Neural cell (in vitro differentiated cells): ENCODE results near the gene ARHGEF17. TPM values are rescaled to one million over a fixed set of nuclear protein-coding genes. Genes with fewer than 3 reads are reported as not detected.

Experiments
- H2AFZ ChIP-seq: fragments of 200-600, 300-800 bp; sonication (generic), shearing (Covaris generic); 2 replicates; pipeline ENCODE4 v1.6.0; 2014; ENCODE audit warnings: low read depth, mild to moderate bottlenecking, antibody characterized with exemption, low read length, moderate library complexity
- H3F3A ChIP-seq: fragments of 200-600 bp; shearing (Covaris generic); 2 replicates; pipeline ENCODE4 v1.6.1; 2016; ENCODE audit warnings: mild to moderate bottlenecking, moderate library complexity, mixed read lengths, antibody characterized with exemption, low read length; ENCODE audit not compliant: insufficient read depth, poor library complexity, severe bottlenecking
- H3K27ac ChIP-seq: fragments of 200-600, 300-800 bp; sonication (generic), shearing (Covaris generic); 2 replicates; pipeline ENCODE4 v1.5.1; 2014; ENCODE audit warnings: mild to moderate bottlenecking, low read length, moderate library complexity
- H3K27me3 ChIP-seq: fragments of 300-800, 200-600 bp; sonication (generic), shearing (Covaris generic); 2 replicates; pipeline ENCODE4 v1.6.0; 2014; ENCODE audit warnings: mild to moderate bottlenecking, low read depth, low read length, moderate library complexity; ENCODE audit not compliant: insufficient read depth
- H3K36me3 ChIP-seq: fragments of 300-800, 200-600 bp; sonication (generic), shearing (Covaris generic); 2 replicates; pipeline ENCODE4 v1.5.1; 2014; ENCODE audit warnings: mild to moderate bottlenecking, antibody characterized with exemption, low read length, moderate library complexity; ENCODE audit not compliant: insufficient read depth
- H3K4me2 ChIP-seq: fragments of 300-800, 200-600 bp; sonication (generic), shearing (Covaris generic); 2 replicates; pipeline ENCODE4 v1.6.0; 2014; ENCODE audit warnings: mild to moderate bottlenecking, low read length
- H3K4me3 ChIP-seq: fragments of 300-800, 200-600 bp; sonication (generic), shearing (Covaris generic); 2 replicates; pipeline ENCODE4 v1.5.1; 2014; ENCODE audit warnings: mild to moderate bottlenecking, low read length, moderate library complexity
- H3K79me2 ChIP-seq: fragments of 200-600 bp; shearing (Covaris generic); replicated peaks from 2 replicates; pipeline ENCODE4 v1.6.0; 2014; ENCODE audit warnings: mild to moderate bottlenecking, low read length, moderate library complexity; ENCODE audit not compliant: insufficient read depth
- H3K9ac ChIP-seq: fragments of 300-800, 200-600 bp; sonication (generic), shearing (Covaris generic); 2 replicates; pipeline ENCODE4 v1.6.1; 2016; ENCODE audit warnings: mild to moderate bottlenecking, low read length, mixed read lengths
- H3K9me2 ChIP-seq: fragments of 200-600 bp; shearing (Covaris generic); 2 replicates; pipeline ENCODE4 v1.6.1; 2016; ENCODE audit warnings: mild to moderate bottlenecking, low read length, mixed read lengths; ENCODE audit not compliant: insufficient read depth
- H3K9me3 ChIP-seq: fragments of 200-600, 300-800 bp; sonication (generic), shearing (Covaris generic); 2 replicates; pipeline ENCODE4 v1.6.1; 2016; ENCODE audit warnings: mild to moderate bottlenecking, mixed run types, low read length, moderate library complexity, mixed read lengths
- H4K20me1 ChIP-seq: fragments of 200-600 bp; shearing (Covaris generic); 2 replicates; pipeline ENCODE4 v1.6.1; 2016; ENCODE audit warnings: mild to moderate bottlenecking, mixed run types; ENCODE audit not compliant: insufficient read depth
- EP300 ChIP-seq: fragments of 450-650 bp; conservative IDR thresholded peaks from 2 replicates; pipeline ENCODE4 v1.6.1; 2014; ENCODE audit warnings: antibody characterized with exemption, mild to moderate bottlenecking, moderate library complexity; ENCODE audit not compliant: poor library complexity, severe bottlenecking
- EZH2 ChIP-seq: fragments of 200-600, 300-800 bp; shearing (Covaris generic), sonication (generic); IDR thresholded peaks from 2 replicates; pipeline ENCODE4 v1.6.1; 2014; ENCODE audit warnings: antibody characterized with exemption, low read length, borderline replicate concordance, mild to moderate bottlenecking; ENCODE audit not compliant: insufficient read depth, poor library complexity, severe bottlenecking
- MXI1 ChIP-seq: fragments of 450-650 bp; conservative IDR thresholded peaks from 2 replicates; pipeline ENCODE4 v1.6.1; 2014; ENCODE audit warnings: antibody characterized with exemption, mild to moderate bottlenecking; ENCODE audit not compliant: poor library complexity, severe bottlenecking
- POLR2AphosphoS5 ChIP-seq: IDR thresholded peaks from 2 replicates; pipeline ENCODE4 v1.6.1; 2012
- RAD21 ChIP-seq: fragments of 450-650 bp; conservative IDR thresholded peaks from 2 replicates; pipeline ENCODE4 v1.6.1; 2014; ENCODE audit warnings: antibody characterized with exemption, mild to moderate bottlenecking, moderate library complexity
- SMC3 ChIP-seq: fragments of 450-650 bp; conservative IDR thresholded peaks from 2 replicates; pipeline ENCODE4 v1.6.1; 2014; ENCODE audit warnings: antibody characterized with exemption, mild to moderate bottlenecking, moderate library complexity; ENCODE audit not compliant: poor library complexity
- TAF1 ChIP-seq: IDR thresholded peaks from 2 replicates; pipeline ENCODE4 v1.6.1; 2012; ENCODE audit warnings: low read depth
- polyA plus RNA-seq: library from polyadenylated mRNA; depleted of rRNA; stranded (reverse); fragments of >200 nt; gene quantifications from 2 replicates; pipeline ENCODE4 v1.2.3, GENCODE V29; 2014
- TF ChIP-seq, protein P1 (sequence below): fragments of 450-650 bp; IDR thresholded peaks from 2 replicates; pipeline ENCODE4 v1.5.1; 2014; ENCODE audit warnings: antibody characterized with exemption, mild to moderate bottlenecking, moderate library complexity; ENCODE audit not compliant: poor library complexity, severe bottlenecking
- TF ChIP-seq, protein P2 (sequence below): IDR thresholded peaks from 2 replicates; pipeline ENCODE4 v1.6.1; 2012; ENCODE audit warnings: borderline replicate concordance

ARHGEF17 gene
- polyA plus RNA-seq, 1 donor from 2014 or later = 7.9 TPM

DNA sequence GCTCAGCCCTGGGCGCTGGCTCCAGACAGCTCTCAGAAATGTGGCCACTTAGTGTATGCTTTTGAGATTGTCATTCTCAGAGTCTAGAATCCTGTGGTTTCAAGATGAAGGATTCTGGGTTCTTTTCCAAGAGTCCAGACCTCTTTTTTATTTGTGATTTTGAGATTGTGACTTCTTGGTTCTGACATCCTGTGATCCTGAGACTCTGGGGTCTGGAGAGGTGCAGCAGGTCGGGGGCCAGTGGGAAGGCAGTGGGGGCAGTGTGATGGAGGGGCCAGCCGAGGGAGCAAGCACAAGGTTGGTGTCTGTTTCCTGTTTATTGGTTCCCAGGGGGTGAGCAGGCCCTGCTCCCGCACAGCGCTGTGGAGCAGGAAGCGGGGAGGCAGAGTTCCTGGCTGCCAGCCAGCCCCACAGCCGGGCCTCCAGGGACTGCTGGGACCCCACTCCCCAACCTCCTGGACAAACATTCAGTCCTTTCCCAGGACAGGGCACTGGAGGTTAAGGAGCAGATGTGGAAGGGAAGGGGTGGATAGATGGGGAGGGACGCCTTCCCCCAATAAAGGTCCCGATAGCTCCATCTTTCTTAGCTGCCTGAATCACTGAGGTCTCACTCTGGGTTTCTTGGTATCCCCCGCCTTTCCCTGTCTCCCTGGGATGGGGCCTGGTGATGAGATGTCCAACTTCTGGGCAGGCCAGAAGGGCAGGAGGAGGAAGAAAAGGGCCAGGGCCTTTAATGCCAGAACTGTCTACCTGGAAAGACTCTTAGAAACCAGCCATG lies 13.7 kb downstream of the ARHGEF17 start:
- Histone ChIP-seq H3K4me2 (no peak overlapping the region), H3K36me3 (no peaks in the 10 kb centered on the region), H3K79me2 (peaks cover 20% of the 10 kb centered on the region), H4K20me1 (no peaks in the 10 kb centered on the region), H2AFZ (no peak overlapping the region), H3K9me3 (no peaks in the 10 kb centered on the region), H3K27me3 (no peaks in the 10 kb centered on the region), H3F3A (no peaks in the 10 kb centered on the region), H3K4me3 (no peak overlapping the region), H3K9ac (no peak overlapping the region), H3K9me2 (no peaks in the 10 kb centered on the region), H3K27ac (no peak overlapping the region)
- TF ChIP-seq, protein P1, sequence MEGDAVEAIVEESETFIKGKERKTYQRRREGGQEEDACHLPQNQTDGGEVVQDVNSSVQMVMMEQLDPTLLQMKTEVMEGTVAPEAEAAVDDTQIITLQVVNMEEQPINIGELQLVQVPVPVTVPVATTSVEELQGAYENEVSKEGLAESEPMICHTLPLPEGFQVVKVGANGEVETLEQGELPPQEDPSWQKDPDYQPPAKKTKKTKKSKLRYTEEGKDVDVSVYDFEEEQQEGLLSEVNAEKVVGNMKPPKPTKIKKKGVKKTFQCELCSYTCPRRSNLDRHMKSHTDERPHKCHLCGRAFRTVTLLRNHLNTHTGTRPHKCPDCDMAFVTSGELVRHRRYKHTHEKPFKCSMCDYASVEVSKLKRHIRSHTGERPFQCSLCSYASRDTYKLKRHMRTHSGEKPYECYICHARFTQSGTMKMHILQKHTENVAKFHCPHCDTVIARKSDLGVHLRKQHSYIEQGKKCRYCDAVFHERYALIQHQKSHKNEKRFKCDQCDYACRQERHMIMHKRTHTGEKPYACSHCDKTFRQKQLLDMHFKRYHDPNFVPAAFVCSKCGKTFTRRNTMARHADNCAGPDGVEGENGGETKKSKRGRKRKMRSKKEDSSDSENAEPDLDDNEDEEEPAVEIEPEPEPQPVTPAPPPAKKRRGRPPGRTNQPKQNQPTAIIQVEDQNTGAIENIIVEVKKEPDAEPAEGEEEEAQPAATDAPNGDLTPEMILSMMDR = no peak
- TF ChIP-seq MXI1 (no peak), POLR2AphosphoS5 (no peak), RAD21 (no peak), TAF1 (no peak), SMC3 (no peak), EP300 (no peak), EZH2 (no peak)
- TF ChIP-seq, protein P2, sequence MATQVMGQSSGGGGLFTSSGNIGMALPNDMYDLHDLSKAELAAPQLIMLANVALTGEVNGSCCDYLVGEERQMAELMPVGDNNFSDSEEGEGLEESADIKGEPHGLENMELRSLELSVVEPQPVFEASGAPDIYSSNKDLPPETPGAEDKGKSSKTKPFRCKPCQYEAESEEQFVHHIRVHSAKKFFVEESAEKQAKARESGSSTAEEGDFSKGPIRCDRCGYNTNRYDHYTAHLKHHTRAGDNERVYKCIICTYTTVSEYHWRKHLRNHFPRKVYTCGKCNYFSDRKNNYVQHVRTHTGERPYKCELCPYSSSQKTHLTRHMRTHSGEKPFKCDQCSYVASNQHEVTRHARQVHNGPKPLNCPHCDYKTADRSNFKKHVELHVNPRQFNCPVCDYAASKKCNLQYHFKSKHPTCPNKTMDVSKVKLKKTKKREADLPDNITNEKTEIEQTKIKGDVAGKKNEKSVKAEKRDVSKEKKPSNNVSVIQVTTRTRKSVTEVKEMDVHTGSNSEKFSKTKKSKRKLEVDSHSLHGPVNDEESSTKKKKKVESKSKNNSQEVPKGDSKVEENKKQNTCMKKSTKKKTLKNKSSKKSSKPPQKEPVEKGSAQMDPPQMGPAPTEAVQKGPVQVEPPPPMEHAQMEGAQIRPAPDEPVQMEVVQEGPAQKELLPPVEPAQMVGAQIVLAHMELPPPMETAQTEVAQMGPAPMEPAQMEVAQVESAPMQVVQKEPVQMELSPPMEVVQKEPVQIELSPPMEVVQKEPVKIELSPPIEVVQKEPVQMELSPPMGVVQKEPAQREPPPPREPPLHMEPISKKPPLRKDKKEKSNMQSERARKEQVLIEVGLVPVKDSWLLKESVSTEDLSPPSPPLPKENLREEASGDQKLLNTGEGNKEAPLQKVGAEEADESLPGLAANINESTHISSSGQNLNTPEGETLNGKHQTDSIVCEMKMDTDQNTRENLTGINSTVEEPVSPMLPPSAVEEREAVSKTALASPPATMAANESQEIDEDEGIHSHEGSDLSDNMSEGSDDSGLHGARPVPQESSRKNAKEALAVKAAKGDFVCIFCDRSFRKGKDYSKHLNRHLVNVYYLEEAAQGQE = no peak

DNA sequence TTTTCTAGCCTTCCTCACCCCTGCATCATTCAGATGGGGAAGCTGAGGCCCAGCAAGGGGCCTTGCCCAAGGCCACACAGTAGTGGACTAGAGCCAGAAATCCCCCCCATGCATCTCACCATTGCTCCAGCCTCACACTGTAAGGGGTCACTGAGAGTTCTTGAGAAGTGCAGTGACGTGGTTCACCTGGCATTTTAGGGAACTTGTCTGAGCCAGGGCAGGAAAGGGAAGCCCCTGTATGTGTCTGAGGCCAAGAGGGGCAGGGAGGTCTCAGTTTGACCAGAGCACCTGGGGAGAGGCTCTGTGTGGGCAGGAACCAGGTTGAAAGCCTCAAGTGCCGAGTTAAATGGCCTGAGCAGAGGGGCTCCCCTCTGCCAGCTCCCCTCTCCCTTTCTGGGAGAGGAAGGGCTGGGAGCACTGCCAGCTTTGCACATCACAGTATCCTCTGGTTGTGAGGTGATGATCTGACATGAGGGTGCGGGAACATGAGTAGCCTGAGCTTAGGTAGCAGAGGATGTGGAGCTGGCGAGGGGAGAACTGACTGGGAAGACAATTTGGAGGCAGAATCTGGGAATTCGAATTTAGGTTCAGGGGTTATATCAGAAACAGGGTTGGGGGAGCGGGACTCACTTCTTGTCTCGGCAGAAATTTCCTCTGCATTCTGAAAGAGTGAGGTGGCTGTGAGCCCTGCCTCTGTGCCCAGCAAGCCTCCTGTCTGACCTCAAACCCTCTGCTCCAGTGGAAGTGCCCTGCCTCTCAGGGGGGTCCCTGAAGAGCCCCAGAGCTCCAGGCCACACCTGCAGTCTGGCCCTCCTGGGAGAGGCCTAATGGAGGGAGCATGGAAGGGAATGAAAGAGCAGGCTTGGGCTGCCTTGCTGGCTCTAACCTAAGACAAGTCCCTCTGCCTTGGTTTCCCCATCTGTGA lies 14.6 kb downstream of the ARHGEF17 start:
- no peaks in the 10 kb centered on the region for H4K20me1 ChIP-seq

More for the DNA sequence above, 14.6 kb downstream of the ARHGEF17 start:
- no peaks in the 10 kb centered on the region for H3K9me3 ChIP-seq
- peaks cover 15% of the 10 kb centered on the region for H3K79me2 ChIP-seq
- no peaks in the 10 kb centered on the region for H3K9me2 ChIP-seq
- no peak overlapping the region for H3K27ac ChIP-seq
- H3K4me3 ChIP-seq = no peak overlapping the region
- H3K9ac ChIP-seq = no peak overlapping the region
- H3K4me2 ChIP-seq = no peak overlapping the region
- H2AFZ ChIP-seq = no peak overlapping the region
- H3F3A ChIP-seq = no peaks in the 10 kb centered on the region
- H3K36me3 ChIP-seq = no peaks in the 10 kb centered on the region
- H3K27me3 ChIP-seq = no peaks in the 10 kb centered on the region
- TF ChIP-seq TAF1 = no peak
- no peak for TF ChIP-seq EZH2
- TF ChIP-seq MXI1 = no peak
- TF ChIP-seq RAD21 = no peak
- TF ChIP-seq EP300 = no peak
- TF ChIP-seq, protein P2 = no peak
- no peak for TF ChIP-seq SMC3
- no peak for TF ChIP-seq POLR2AphosphoS5
- TF ChIP-seq, protein P1 = no peak
